GM18520 (cell line): ENCODE data around the gene COL12A1.

Source experiments
- ATAC-seq: cut with Tn5 transposase; IDR thresholded peaks from one replicate; pipeline ENCODE4 v1.9.1; 2021; ENCODE audit not compliant: unreplicated experiment

COL12A1 gene

DNA sequence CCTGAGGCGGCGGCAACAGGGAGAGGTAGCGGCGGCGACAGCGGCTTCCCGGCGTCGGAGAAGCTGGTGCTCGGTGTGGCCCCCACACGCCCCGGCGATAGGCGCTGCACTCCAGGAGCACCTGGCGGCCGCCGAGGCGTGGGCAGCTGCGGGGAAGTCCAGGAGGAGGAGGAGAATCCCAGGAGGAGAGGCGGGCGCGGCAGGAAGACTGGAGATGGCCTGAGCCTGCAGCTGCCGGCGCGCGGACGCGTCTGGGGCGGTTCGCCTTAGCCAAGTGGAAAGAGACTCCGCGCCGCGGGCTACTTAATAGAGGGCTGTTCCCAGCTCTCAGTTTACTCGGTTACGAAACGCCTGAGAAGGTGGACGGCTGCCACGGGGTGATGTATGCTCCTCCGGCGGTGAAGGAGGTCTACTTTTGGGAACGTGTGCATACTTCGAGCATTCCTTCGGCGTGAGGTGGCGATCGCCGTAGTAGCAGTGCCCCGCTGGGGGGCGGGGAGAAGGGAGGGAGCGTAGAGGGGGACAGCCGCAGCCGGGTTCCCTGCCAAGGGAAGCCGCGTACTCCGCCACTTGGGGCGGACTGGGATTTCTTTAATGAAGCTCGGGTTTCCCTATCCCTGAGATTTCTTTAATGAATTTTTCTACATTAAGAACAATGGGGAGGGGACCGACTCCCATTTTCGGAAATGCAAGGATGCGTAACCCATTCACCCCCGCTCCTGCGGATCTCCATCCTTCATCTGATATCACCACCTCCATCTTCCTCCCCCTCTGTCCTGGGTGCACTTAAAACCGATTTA is at the start of gene COL12A1:
Gene COL12A1 (minus strand): TSS at position 278 of the 800 bp plus-strand sequence. CDS start 3,261 bp downstream, outside the sequence.
- no peak for ATAC-seq

DNA sequence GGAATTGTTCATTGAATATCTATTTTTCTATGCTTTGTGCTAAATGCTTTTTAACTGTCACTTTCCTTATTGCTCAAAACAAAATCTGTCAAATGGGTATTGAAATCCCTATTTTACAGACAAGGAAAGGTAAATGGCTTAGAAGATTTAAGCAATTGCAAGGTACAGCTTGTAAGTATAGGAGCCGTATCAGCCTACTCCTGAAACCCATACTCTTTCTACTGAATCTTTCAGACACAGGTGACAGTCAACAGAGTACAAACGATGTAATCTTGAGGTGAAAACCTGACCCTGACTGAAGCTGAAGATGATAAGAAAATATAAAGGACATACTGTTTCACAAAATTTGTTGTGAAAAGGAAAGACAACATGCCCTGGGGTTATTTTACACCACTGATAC is 44.7 kb upstream of the COL12A1 start:
- ATAC-seq: no peak

DNA sequence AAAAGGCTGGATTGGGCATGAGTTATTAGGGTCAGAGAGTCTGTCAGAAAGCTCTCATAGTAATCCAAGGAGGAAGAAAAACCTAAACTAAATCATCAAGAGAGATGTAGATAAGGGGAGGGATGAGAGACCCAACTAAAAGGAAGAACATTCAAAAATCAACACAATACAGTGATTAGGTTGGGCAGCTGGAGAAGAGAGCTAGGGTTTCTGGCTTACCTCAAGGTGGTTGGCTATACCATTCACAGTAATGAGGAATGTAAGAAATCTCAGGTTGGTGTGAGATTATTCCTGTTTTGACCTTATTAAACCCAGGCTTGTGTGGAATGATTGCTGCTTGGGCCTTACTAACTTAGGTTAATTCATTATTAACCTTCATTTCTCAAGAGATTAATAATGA is 44.0 kb upstream of the COL12A1 start:
- no peak for ATAC-seq

DNA sequence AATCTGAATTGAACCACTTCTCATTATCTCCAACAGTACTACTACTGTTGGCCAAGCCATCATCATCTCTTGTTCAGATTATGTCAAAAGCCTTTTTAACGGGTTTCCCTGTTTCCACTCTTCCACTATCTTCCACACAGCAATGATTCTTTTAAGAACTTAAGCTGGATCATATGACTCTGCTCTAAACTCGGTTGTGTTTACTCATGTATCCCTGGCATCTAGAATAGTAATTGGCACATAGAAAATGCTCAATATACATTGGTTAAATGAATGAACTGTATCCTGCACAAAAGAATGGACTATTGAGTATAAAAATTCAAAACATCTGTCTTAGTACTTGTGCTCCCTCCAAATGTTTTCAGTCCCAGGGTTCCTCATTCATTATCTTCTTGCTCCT is 40.5 kb upstream of the COL12A1 start:
- ATAC-seq: no peak

DNA sequence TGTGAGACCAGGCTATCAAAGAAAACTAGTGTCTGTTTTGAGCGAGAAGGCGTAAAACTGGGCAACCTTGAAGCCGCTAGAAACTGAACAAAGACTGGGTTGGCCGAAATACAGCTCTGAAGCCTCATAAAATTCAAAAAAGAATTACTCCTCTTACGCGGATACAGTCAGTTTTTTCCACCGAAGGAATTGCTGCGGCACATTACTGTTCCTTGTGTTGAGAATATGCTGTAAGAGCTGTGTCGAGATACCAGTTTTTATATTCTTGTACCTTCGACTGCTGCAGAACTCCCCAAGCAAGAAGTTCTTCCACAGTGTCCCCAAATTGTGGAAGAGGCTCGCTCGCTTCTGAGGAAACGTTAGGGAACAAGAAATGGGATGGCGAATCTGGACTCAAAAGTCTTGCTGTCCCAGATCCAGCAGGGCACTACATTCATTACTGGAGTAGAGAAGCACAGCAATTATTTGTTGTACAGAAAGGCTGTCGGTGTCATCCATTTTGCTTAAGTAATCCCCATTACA is 38.3 kb upstream of the COL12A1 start:
- ATAC-seq: no peak

DNA sequence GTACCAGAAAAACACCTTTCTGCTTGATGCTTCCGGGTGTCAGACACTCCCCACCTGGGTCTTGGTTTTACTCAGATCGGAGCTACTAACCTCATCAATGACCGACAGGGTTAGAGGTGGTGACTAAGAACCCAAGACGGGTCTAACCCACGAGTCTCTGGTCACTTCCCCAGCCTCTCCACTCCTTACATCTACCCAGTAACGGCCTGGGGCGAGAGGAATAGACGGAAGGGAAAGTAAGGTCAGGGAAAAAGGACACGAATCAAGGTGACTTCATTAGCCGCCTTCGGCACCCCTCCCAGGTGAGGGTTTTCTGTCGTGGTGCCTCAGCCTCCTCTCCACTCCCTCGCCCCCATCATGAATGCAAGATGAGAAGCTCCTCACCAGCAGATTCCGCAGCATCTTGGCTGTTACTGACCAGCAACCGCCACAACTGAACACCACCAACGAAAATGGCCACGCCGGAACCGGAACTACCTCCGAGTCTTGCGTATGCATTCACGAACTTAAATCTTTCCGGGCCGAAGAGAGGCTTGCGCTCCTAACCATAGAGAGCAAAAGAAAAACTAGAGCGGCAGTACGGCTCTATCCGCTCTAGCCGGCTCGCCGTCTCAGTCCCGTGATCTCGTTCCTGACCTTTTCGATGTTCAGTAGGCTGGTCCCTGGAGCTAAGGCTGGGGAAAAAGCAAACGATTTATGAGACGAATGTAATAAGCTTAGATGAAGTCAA is 37.6 kb upstream of the COL12A1 start, which contains the start of gene COX7A2:
Gene COX7A2 (minus strand): TSS at position 469 of the 730 bp plus-strand sequence. CDS start 67 bp downstream, at position 402.
- peak; percentile 94 for ATAC-seq

DNA sequence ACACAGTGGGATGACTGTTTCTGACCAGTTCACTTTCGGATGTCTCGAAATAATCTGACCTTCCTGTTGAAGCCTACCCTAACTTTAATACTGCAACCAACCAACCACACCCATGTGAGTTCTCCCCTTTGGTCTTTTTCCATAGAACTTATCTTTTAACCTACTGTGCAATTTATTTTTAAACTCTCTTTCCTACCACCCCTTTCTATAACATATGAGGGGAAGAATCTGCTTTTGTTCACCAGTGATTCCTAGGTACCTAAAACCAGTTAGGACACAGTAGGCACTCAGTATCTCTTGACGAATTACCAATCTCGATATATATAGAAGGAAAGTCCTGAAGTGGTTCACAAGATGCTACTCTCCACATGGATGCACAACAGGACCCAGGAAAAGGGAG is 30.8 kb upstream of the COL12A1 start:
- no peak for ATAC-seq

DNA sequence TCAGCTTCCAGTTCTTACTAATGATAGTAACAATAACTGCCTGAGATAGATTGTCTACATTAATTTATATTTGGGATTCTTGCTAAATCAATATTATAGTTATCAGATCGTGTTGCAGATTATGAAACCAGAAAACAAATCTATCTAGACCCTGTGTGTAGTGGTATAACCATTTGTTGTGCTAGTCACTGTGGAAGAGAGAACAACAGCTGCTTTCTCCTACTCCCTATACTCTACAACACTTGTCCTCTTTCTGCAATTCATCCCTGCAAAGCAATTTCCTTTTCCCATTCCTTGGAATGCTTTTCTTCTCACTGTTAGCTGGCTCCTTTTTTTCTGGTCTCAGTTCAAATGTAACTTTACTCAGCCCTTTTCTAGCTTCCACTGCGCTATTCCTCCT is 29.4 kb upstream of the COL12A1 start:
- no peak for ATAC-seq

DNA sequence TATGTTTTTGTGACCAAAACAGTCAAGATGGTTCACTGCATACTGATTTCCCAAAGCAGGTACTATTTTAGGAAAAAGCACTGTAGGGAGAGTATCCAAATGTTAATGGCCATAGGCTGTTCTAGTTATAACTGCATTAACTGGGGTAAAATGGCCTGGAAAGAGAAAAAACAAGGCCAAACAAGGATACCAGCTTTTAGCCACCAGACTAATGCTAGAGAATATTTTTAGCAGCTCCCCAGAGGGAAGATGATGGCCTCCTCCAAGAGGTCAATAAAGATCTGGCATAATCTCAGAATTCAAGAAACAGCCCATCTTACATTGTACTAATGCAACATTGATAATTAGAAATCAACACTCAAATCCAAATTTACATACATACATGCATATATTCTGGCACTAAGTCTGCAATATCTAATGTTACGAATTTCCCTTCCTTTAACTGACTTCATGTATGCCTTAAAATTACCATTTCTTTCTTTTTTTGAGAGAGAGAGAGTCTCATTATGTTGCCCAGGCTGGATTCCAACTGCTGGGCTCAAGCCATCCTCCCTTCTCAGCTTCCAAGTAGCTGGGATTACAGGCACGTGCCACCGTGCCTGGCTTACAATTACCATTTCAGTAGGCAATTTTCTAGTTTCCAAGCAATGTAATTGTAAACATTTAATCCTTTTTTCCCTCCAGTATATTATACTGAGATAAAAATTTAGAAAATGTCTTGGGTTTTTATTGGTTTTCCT is 28.4 kb upstream of the COL12A1 start:
- no peak for ATAC-seq

DNA sequence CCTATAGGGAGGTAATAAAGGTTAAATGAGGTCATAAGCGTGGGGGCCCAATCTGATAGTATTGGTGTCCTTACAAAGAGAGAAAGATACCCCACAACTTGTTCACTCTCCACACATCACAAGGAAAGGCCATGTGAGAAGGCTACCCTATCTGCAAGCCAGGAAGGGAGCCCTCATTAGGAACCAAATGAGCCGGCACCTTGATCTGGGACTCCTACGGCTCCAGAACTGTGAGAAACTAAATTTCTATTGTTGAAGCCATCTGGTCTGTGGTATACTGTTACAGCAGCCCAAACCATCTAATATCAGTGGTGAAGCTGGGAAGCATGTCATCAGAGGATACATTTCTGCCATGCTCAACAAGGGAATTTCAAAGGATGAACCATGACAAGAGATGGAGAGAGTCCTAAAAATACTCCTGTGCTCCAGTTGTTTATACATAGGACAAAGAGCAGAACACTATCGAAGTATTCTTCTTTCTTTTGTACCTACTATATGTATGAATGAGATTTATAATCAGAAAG is 27.3 kb upstream of the COL12A1 start:
- no peak for ATAC-seq

DNA sequence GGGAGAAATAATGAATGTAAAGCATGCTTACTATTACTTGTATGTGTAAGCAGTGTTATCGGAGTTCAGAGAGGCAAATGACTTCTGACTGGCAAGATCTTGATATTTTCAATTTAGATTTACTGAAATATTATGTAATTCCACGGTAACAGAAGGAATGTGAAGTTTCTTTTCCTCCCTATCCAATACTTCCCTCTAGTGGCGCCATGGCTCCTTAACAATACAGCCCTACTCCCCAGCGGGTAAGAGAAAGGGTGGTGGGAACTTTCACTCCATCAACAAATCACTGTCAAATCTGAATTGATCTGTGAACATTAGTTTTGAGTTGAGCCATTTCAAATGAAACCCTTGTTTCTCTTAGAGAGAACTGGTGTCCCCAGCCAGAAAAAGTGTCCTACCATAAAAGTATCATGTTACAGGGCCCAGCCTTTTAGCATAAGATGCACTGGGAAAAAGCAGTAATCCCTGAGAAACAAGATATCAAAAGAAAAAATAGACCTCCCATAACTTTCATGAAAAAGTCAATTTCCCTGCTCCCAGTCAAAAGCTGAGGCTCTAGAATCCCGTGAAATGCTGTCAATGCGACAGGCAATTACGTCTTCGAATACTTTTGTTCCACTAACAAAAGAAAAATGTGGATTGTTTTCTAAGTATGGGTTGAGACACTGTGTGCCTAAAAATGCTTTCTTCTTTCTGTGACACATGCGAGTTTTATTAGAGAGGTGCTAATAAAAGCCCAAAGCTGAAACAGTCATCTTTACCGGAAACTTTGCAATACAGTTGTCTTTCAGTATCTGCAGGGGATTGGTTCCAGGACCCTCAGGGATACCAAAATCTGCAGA is 24.9 kb upstream of the COL12A1 start:
- ATAC-seq: no peak

DNA sequence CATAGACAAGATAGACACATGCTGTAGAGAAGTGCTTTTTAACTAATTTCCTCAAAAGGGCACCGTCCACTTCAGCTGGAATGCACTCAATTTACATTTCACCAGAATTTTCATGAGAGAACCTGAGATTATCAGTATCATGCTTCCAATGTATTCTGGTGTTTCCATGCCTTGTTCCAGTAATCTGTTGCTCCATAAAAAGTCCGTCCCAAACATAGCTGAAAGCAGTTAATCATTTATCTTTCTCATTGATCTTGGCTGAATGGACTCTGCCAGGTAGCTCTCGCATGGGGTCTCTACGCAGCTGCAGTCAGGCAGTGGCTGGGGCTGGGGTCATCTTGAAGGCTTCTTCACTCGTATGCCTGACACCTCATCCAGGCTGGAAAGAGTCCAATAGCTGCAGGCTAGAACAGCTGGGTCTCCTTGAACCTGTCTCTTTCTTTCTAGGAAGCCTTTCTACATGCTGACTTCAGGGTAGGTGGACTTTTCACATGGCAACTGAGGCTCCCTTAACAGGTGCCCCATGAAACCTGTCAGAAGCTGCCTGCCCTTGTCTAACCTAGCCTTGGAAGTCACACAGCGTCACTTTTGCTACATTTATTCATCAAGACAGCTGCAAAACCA is 18.6 kb upstream of the COL12A1 start:
- ATAC-seq: no peak

DNA sequence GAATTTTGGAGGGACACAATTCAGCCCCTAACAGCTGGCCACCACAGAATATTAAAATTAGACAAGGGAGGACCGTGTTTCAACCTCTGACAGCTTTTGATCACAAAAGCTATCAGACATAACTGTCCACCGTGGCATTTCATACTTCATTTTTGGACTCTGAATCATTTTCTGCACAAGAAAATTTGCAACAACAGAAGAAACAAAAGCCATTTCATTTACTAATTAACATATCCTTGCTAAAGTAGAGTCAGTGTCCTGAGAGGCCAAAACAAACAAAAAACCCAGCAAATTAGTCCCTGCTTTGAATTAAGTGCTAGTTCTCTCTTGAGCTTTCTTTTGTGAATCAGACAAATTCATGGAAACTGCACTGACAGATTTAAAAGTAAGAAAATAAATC is 17.6 kb upstream of the COL12A1 start:
- ATAC-seq: no peak

DNA sequence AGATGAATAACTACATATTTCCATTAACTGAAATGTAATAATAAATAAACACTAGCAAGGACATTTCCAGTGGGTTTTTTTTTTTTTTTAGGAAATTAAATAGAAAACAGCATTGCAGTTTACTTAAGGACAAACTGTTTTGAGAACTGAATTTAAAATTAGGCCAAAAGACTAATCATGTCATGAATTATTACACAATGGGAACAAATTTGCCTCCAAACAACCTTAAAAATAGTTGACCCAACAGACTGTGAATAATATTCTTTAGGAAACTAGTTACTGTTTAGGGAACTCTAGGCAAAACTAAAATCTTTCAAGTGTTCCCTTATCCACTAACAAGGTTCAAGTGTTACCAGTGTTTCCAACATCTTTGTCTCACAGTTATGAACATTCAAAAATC is 16.4 kb upstream of the COL12A1 start:
- ATAC-seq: no peak

DNA sequence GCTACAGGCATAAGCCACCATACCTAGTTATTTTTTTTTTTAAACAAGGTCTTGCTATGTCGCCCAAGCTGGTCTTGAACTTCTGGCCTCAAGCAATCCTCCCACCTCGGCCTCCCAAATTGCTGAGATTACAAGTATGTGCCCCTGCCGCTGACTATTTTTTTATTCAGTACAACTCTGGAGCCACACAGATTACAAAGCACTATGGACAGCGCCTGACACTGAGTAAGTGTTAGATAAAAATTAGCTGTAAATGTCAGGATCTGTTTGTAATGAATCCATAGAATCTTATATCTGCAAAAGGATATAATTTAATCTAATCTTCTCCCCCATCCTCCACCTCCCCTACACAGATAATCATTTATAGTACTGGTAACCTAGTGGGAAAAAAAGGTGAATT is 15.3 kb upstream of the COL12A1 start:
- no peak for ATAC-seq

DNA sequence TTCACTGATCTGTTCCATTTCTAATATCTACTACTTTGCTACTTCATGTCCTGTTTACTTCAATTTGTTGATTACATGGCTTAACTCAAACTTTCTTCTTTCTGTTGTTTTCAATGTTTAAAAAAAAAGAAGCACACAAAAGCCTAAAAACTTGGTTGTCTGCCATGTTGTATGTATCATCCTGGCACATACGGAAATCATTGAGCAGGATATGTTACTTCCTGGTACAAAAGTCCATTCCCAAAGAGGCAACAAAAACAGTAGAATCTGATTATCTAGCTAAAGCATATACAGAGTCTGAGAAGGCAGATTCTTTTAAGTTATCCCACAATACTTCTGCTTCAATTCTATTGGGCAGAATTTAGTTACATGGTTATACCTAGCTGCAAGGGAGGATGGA is 14.5 kb upstream of the COL12A1 start:
- ATAC-seq: no peak

DNA sequence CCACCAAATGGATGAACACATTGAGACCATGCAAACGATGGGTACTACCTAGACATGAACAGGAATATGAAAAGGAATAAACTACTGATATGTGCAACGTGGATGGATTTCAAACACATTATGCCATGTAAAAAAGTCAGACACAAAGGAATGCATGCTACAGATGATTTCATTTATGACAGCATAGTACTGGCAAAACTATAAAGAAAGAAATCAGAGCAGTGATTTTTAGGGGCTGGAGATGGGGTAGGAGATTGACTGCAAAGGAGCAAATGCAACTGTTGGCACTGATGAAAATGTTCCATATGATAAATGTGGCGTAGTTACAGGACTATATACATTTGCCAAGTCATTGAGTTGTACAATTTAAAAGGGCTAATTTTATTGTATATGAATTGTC is 13.4 kb upstream of the COL12A1 start:
- ATAC-seq: no peak

DNA sequence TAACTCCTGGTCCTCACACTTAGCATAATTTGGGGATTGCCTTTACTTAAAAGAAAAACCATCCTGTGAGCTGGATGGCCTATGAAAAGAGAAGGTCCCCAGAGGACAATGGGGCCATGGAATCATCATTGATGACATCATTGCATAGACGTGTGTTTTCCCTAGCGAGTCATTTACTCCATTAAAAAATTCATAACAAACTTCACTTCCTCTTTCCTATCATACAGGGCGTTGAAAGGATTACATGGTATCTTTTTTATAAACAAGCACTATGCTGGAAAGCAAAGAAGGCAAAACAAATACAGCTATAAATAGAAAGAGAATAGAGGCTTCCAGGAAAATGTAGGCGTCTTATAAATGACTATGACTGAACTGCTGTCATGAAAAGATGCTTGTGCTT is 11.3 kb upstream of the COL12A1 start:
- no peak for ATAC-seq

DNA sequence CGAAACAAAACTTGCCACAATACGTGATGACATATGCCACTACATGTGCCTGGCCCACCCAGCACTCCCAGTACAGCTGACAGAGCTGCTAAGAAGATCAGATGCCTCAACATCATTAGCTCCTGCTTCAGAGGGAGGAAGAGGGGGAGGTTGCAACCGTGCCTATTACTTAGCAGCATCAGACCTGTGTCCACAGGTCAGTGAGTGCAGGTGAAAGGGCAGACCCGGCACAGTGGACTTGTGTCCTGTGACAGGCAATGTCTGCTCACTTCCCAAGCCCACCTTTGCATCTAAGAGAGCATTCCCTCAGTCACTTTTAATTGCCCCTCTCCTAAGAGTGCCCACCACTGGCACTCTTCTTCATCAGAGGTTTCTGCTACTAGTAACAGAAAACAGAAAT is 9.4 kb upstream of the COL12A1 start:
- ATAC-seq: no peak

DNA sequence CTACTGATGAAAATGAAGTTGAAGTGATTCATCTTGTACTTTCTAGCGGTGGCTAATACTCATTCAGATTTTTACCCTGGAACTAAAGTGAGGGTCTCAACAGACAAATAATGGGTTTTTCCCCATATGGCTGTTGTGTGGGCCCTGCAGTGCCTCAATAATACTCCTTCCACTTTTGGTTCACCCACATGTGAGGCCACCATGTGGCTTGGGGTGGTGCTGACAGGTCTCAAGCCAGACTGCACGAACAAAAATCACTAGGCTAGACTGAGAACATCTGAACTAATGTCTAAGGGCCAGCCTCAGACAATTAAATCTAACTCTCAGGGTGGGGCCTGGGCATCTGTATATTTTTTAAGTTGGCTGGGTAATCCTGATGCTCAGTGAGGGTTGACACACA is 7.9 kb upstream of the COL12A1 start:
- no peak for ATAC-seq
